ENCODE results near the gene CDH4. TPM values are rescaled to one million over a fixed set of nuclear protein-coding genes. Genes with fewer than 3 reads are reported as not detected.

Gene CDH4
- total RNA-seq, 2 experiments from 2014 or later: 0.11 to 0.18 TPM

GRCh38 chr20:61434341-61434781 lies 182.3 kb downstream of the CDH4 start:
- ChIA-PET POLR2A (no interaction called here), CTCF (no interaction called here)

GRCh38 chr20:61435184-61435822 lies 183.2 kb downstream of the CDH4 start:
- no peaks in the 10 kb centered on the region for H3K4me1 Mint-ChIP-seq (ENCODE audit: low read depth)
- POLR2A ChIA-PET: interaction anchor here (0.5 kb wide), 1 partner anchor 47 kb away, joined by 3 read pairs; no protein-coding TSS in a partner anchor
- peaks cover 13% of the 10 kb centered on the region for H3K27me3 Mint-ChIP-seq
- H3K4me3 Mint-ChIP-seq: no peak overlapping the region
- CTCF ChIA-PET: no interaction called here
- H3K27ac Mint-ChIP-seq: no peak overlapping the region
- no peaks in the 10 kb centered on the region for H3K36me3 Mint-ChIP-seq (ENCODE audit: low read depth)
- DNase-seq (no peak), ATAC-seq (no peak)
- TF ChIP-seq CTCF (IDR thresholded peaks at IDR 0.05): no peak
- H3K9me3 Mint-ChIP-seq: no peaks in the 10 kb centered on the region
- intact Hi-C loops (cut with micrococcal nuclease): no loop called here

More at GRCh38 chr20:61434341-61434781, 182.3 kb downstream of the CDH4 start:
- DNase-seq (no peak), ATAC-seq (no peak)
- H3K4me3 Mint-ChIP-seq: no peak overlapping the region
- no peaks in the 10 kb centered on the region for H3K4me1 Mint-ChIP-seq (ENCODE audit: low read depth)
- TF ChIP-seq CTCF (IDR thresholded peaks at IDR 0.05): no peak
- H3K36me3 Mint-ChIP-seq (ENCODE audit: low read depth): no peaks in the 10 kb centered on the region
- intact Hi-C loops (cut with micrococcal nuclease): no loop called here
- H3K27ac Mint-ChIP-seq: no peak overlapping the region
- H3K27me3 Mint-ChIP-seq: peaks cover 13% of the 10 kb centered on the region
- no peaks in the 10 kb centered on the region for H3K9me3 Mint-ChIP-seq

- no peak for DNase-seq
- TF ChIP-seq CTCF (IDR thresholded peaks at IDR 0.05): no peak
- ATAC-seq: no peak
- ChIA-PET POLR2A (no interaction called here), CTCF (no interaction called here)
- no peak overlapping the region for H3K4me3 Mint-ChIP-seq
- peaks cover 13% of the 10 kb centered on the region for H3K27me3 Mint-ChIP-seq
- H3K9me3 Mint-ChIP-seq: no peaks in the 10 kb centered on the region
- no peak overlapping the region for H3K27ac Mint-ChIP-seq
- H3K36me3 Mint-ChIP-seq (ENCODE audit: low read depth): no peaks in the 10 kb centered on the region
- no peaks in the 10 kb centered on the region for H3K4me1 Mint-ChIP-seq (ENCODE audit: low read depth)
- intact Hi-C loops (cut with micrococcal nuclease): no loop called here
Observed at GRCh38 chr20:61435823-61436220, 183.8 kb downstream of the CDH4 start.

GRCh38 chr20:61436283-61436666 lies 184.2 kb downstream of the CDH4 start:
- ChIA-PET POLR2A (no interaction called here), CTCF (no interaction called here)
- ATAC-seq (no peak), DNase-seq (no peak)
- H3K4me3 Mint-ChIP-seq: no peak overlapping the region
- no peaks in the 10 kb centered on the region for H3K4me1 Mint-ChIP-seq (ENCODE audit: low read depth)
- H3K9me3 Mint-ChIP-seq: no peaks in the 10 kb centered on the region
- no peak for TF ChIP-seq CTCF (IDR thresholded peaks at IDR 0.05)
- intact Hi-C loops (cut with micrococcal nuclease): no loop called here
- no peaks in the 10 kb centered on the region for H3K36me3 Mint-ChIP-seq (ENCODE audit: low read depth)
- H3K27ac Mint-ChIP-seq: no peak overlapping the region
- peaks cover 13% of the 10 kb centered on the region for H3K27me3 Mint-ChIP-seq

- H3K9me3 Mint-ChIP-seq: no peaks in the 10 kb centered on the region
- no peaks in the 10 kb centered on the region for H3K36me3 Mint-ChIP-seq (ENCODE audit: low read depth)
- H3K4me3 Mint-ChIP-seq: no peak overlapping the region
- TF ChIP-seq CTCF (IDR thresholded peaks at IDR 0.05): no peak
- H3K4me1 Mint-ChIP-seq (ENCODE audit: low read depth): no peaks in the 10 kb centered on the region
- intact Hi-C loops (cut with micrococcal nuclease): no loop called here
- DNase-seq (no peak), ATAC-seq (no peak)
- ChIA-PET POLR2A (no interaction called here), CTCF (no interaction called here)
- peaks cover 13% of the 10 kb centered on the region for H3K27me3 Mint-ChIP-seq
- H3K27ac Mint-ChIP-seq: no peak overlapping the region
Observed at GRCh38 chr20:61436667-61437279, 184.7 kb downstream of the CDH4 start.
